OCI-LY1 (cell line): ENCODE measurements around the gene FASN.

ENCODE experiments used
- H2AFZ ChIP-seq: fragments of 200-600 bp; sonication (generic), shearing (Covaris generic); 2 replicates; pipeline ENCODE4 v1.6.0; 2014; ENCODE audit warnings: antibody characterized with exemption, mild to moderate bottlenecking, low read length
- H3F3A ChIP-seq: fragments of 200-600 bp; sonication (generic), shearing (Covaris generic); 2 replicates; pipeline ENCODE4 v1.6.0; 2014; ENCODE audit warnings: mild to moderate bottlenecking, antibody characterized with exemption, low read length, moderate library complexity; ENCODE audit not compliant: insufficient read depth
- H3K27ac ChIP-seq: fragments of 200-600 bp; sonication (generic); 2 replicates; pipeline ENCODE4 v1.5.1; 2014; ENCODE audit warnings: low read length, mixed run types, mild to moderate bottlenecking, low read depth; ENCODE audit not compliant: poor library complexity, severe bottlenecking
- H3K27me3 ChIP-seq: fragments of 200-600 bp; sonication (generic); 2 replicates; pipeline ENCODE4 v1.6.0; 2014; ENCODE audit warnings: antibody characterized with exemption, mild to moderate bottlenecking, low read length, moderate library complexity; ENCODE audit not compliant: insufficient read depth
- H3K36me3 ChIP-seq: fragments of 200-600 bp; sonication (generic); 2 replicates; pipeline ENCODE4 v1.6.1; 2014; ENCODE audit warnings: mild to moderate bottlenecking, antibody characterized with exemption, low read length, moderate library complexity, mixed read lengths; ENCODE audit not compliant: insufficient read depth
- H3K4me1 ChIP-seq: fragments of 200-600 bp; sonication (generic); 2 replicates; pipeline ENCODE4 v1.5.1; 2014; ENCODE audit warnings: mild to moderate bottlenecking, low read length, moderate library complexity; ENCODE audit not compliant: insufficient read depth, severe bottlenecking
- H3K4me2 ChIP-seq: fragments of 200-600 bp; sonication (generic), shearing (Covaris generic); 2 replicates; pipeline ENCODE4 v1.6.1; 2014; ENCODE audit warnings: low read length
- H3K4me3 ChIP-seq: fragments of 200-600 bp; sonication (generic); 2 replicates; pipeline ENCODE4 v1.5.1; 2014; ENCODE audit warnings: low read length, low read depth, mild to moderate bottlenecking, mixed read lengths; ENCODE audit not compliant: poor library complexity, severe bottlenecking
- H3K79me2 ChIP-seq: fragments of 200-600 bp; shearing (Covaris generic); 2 replicates; pipeline ENCODE4 v1.6.1; 2016; ENCODE audit warnings: mixed run types, low read length, mixed read lengths; ENCODE audit not compliant: insufficient read depth
- H3K9ac ChIP-seq: fragments of 200-600 bp; sonication (generic), shearing (Covaris generic); 2 replicates; pipeline ENCODE4 v1.6.1; 2014; ENCODE audit warnings: mild to moderate bottlenecking, low read length, mixed read lengths
- H3K9me2 ChIP-seq: fragments of 200-600 bp; sonication (generic), shearing (Covaris generic); 2 replicates; pipeline ENCODE4 v1.6.1; 2014; ENCODE audit warnings: low read depth, mild to moderate bottlenecking, low read length, mixed read lengths
- H3K9me3 ChIP-seq: fragments of 200-600 bp; shearing (Covaris generic); 2 replicates; pipeline ENCODE4 v1.6.1; 2014; ENCODE audit warnings: low read length, mixed read lengths
- H4K20me1 ChIP-seq: fragments of 200-600 bp; sonication (generic), shearing (Covaris generic); 2 replicates; pipeline ENCODE4 v1.6.0; 2016; ENCODE audit warnings: mild to moderate bottlenecking, low read length; ENCODE audit not compliant: insufficient read depth
- EZH2 ChIP-seq: fragments of 200-600 bp; sonication (generic), shearing (Covaris generic); IDR thresholded peaks from 2 replicates; pipeline ENCODE4 v1.8.0; 2017; ENCODE audit warnings: borderline replicate concordance, mixed run types, mild to moderate bottlenecking, antibody characterized with exemption, low read length, moderate library complexity, mixed read lengths
- TF ChIP-seq, protein P1 (sequence below): fragments of 200-600 bp; sonication (generic), shearing (Covaris generic); IDR thresholded peaks from 2 replicates; pipeline ENCODE4 v1.5.1; 2017; ENCODE audit warnings: mild to moderate bottlenecking, antibody characterized with exemption, low read length, moderate library complexity, mixed read lengths

FASN gene

GRCh38 chr17:82112181-82112913 is 14.3 kb upstream of the FASN start:
- H4K20me1 ChIP-seq, result no peaks in the 10 kb centered on the region
- H3K27ac ChIP-seq, result no peak overlapping the region
- no peaks in the 10 kb centered on the region for H3K9me2 ChIP-seq
- no peaks in the 10 kb centered on the region for H3F3A ChIP-seq
- H3K4me1 ChIP-seq, result peaks cover under 1% of the 10 kb centered on the region
- no peaks in the 10 kb centered on the region for H3K36me3 ChIP-seq
- H3K4me3 ChIP-seq, result no peak overlapping the region
- no peak for TF ChIP-seq EZH2
- TF ChIP-seq, protein P1, sequence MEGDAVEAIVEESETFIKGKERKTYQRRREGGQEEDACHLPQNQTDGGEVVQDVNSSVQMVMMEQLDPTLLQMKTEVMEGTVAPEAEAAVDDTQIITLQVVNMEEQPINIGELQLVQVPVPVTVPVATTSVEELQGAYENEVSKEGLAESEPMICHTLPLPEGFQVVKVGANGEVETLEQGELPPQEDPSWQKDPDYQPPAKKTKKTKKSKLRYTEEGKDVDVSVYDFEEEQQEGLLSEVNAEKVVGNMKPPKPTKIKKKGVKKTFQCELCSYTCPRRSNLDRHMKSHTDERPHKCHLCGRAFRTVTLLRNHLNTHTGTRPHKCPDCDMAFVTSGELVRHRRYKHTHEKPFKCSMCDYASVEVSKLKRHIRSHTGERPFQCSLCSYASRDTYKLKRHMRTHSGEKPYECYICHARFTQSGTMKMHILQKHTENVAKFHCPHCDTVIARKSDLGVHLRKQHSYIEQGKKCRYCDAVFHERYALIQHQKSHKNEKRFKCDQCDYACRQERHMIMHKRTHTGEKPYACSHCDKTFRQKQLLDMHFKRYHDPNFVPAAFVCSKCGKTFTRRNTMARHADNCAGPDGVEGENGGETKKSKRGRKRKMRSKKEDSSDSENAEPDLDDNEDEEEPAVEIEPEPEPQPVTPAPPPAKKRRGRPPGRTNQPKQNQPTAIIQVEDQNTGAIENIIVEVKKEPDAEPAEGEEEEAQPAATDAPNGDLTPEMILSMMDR, result no peak
- no peak overlapping the region for H3K9ac ChIP-seq
- H3K79me2 ChIP-seq, result no peaks in the 10 kb centered on the region
- H3K4me2 ChIP-seq, result no peak overlapping the region
- H3K9me3 ChIP-seq, result no peaks in the 10 kb centered on the region
- peaks cover 9% of the 10 kb centered on the region; the same call in 1 of the 2 replicates for H3K27me3 ChIP-seq
- no peak overlapping the region for H2AFZ ChIP-seq

DNA sequence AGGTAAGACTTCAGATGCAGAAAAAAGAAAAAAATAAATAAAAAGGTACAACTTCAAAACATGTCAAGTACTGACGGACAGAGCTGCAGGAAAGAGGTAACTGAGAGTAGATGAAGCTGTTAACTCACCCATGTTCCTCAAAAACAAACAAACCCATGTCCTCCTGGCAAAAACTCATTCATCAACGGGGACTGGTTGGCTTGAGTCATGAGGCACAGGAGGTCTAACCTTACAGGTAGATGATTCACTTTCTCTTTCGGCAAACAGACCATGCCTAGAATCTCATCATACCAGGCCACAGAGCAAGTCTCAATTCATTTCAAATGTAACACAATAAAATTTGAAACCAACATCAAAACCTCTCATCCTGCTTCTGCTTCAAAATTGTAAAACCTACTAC is 12.3 kb upstream of the FASN start:
- H3K9me2 ChIP-seq, result no peaks in the 10 kb centered on the region
- no peak overlapping the region for H3K27ac ChIP-seq
- no peak overlapping the region for H3K4me3 ChIP-seq
- no peaks in the 10 kb centered on the region for H3K9me3 ChIP-seq
- H2AFZ ChIP-seq, result no peak overlapping the region
- TF ChIP-seq EZH2, result no peak
- TF ChIP-seq, protein P1, result no peak
- H3F3A ChIP-seq, result no peaks in the 10 kb centered on the region
- no peaks in the 10 kb centered on the region for H4K20me1 ChIP-seq
- no peaks in the 10 kb centered on the region for H3K36me3 ChIP-seq
- H3K27me3 ChIP-seq, result peaks cover 9% of the 10 kb centered on the region; the same call in 1 of the 2 replicates
- peaks cover 21% of the 10 kb centered on the region for H3K4me1 ChIP-seq
- no peak overlapping the region for H3K9ac ChIP-seq
- no peak overlapping the region for H3K4me2 ChIP-seq
- no peaks in the 10 kb centered on the region for H3K79me2 ChIP-seq

DNA sequence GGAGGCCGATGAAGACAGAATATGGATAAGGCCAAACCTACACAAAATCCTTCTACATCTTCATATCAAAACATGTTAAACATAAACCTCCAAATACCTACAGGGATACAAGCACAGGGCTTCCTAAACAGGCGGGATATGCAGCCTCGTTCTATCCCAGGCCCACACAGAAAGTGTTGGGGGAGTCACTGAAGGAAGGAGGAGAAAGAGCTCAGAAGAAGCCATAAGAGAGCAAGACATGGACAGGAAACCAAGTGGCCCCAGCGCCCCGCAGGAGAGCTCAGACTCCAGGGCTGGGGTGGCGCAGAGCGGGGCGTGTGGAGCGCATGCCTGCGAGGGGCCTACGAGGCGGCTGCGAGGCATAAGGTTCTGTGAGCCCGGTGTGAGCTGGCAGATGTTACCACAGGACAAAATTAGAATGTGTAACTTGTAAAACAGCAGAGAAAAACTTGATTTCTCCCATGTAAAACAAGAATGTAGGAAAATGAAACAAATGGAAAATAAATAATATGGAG is 11.0 kb upstream of the FASN start:
- Histone ChIP-seq H4K20me1 (no peaks in the 10 kb centered on the region), H3K4me1 (peaks cover 34% of the 10 kb centered on the region), H3K9ac (no peak overlapping the region), H3K36me3 (no peaks in the 10 kb centered on the region), H3K4me3 (no peak overlapping the region), H3K9me3 (no peaks in the 10 kb centered on the region), H3K27me3 (peaks cover 9% of the 10 kb centered on the region; the same call in 1 of the 2 replicates), H3K27ac (no peak overlapping the region), H3K79me2 (no peaks in the 10 kb centered on the region), H3K4me2 (no peak overlapping the region), H3F3A (no peaks in the 10 kb centered on the region), H3K9me2 (no peaks in the 10 kb centered on the region), H2AFZ (no peak overlapping the region)
- TF ChIP-seq, protein P1, result no peak
- no peak for TF ChIP-seq EZH2
